ENCODE results near the gene DCTN3. TPM values are rescaled to one million over a fixed set of nuclear protein-coding genes. Genes with fewer than 3 reads are reported as not detected.

Gene DCTN3
- total and polyA plus RNA-seq, 9 of the 15 experiments (the other 6 are each of a cell fraction or from before 2014, with no cell fraction given), result 11.0 to 51.0 (median 41.9) TPM

DNA sequence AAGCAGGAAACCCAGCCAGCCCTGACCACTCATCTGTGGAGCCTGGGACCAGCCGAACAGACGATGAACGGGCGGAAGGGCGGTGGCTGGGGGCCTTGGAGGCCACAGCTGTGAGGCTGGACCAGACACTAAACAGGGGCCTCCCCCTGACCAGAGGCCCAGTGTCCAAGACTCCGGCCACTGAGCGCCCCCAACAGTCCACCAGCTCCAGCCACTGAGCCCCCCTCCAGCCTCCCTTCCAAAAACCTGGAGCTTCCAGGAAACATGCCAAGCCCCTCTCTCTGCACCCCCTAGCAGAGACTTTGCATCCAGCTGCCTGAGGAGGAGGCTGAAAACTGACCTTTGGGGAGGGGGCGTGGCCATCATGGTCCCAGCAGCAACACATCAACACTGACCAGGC lies 54.0 kb downstream of the DCTN3 start:
- no peak for FAIRE-seq
- H3K27me3 ChIP-seq (ENCODE audit: control insufficient read depth in 2 of 2, insufficient read depth in 2 of 2, low read length in 2 of 2), result peaks cover 6 to 68% of the 10 kb centered on the region in 2 experiments; a peak in 4 of 5 replicates
- WGBS (ENCODE audit: insufficient coverage, low coverage, missing lambda C conversion rate), result 5% methylated on average over 5 of the region's 8 CpGs

DNA sequence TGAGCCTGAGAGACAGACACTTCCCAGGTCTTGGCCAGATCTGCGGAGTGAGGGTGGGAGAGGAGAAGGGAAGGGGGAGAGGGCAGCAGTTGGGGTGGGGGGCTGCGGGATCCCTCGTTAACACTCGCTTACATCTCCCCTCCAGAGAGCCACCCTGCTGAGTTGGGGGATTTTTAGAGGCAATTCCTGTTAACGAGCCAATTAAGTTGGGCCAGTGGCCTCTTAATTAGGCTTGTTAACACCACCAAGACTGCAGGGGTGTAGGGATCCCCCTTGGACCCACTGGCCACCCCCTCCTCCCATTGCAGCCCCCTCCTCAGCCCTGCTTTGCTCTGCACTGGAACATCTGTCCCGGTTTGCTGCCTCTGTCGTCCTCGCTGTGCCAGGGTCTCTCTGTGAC lies 54.4 kb downstream of the DCTN3 start:
- Histone ChIP-seq H3K79me2 (ENCODE audit: control insufficient read depth, insufficient read depth, low read length) (no peaks in the 10 kb centered on the region), H3K4me1 (replicated peaks in 1 of 2; ENCODE audit: control insufficient read depth in 2 of 2, insufficient read depth in 2 of 2, low read length in 2 of 2) (peaks cover 0 to 1% of the 10 kb centered on the region in 2 experiments; a peak in 2 of 5 replicates), H3K27me3 (ENCODE audit: control insufficient read depth in 2 of 2, insufficient read depth in 2 of 2, low read length in 2 of 2) (peaks cover 6 to 63% of the 10 kb centered on the region in 2 experiments; a peak in 4 of 5 replicates), H2AFZ (ENCODE audit: low read depth, low read length) (no peak overlapping the region), H3K4me3 (no peak overlapping the region), H4K20me1 (replicated peaks; ENCODE audit: control insufficient read depth, insufficient read depth, low read length) (no peaks in the 10 kb centered on the region; the same call in 1 of the 2 replicates), H3K36me3 (ENCODE audit: control insufficient read depth, insufficient read depth, low read length) (no peaks in the 10 kb centered on the region), H3K9me3 (replicated peaks; ENCODE audit: control insufficient read depth, insufficient read depth, low read depth, low read length) (no peaks in the 10 kb centered on the region), H3K4me2 (ENCODE audit: insufficient read depth, low read length) (no peak overlapping the region), H3K9ac (ENCODE audit: insufficient read depth in 1 of 2, low read depth in 2 of 2, low read length in 2 of 2) (no peak overlapping the region), H3K9me1 (ENCODE audit: control insufficient read depth, insufficient read depth, low read length) (no peaks in the 10 kb centered on the region), H3K27ac (ENCODE audit: extremely low read depth, low read depth, low read length) (no peak overlapping the region)
- ATAC-seq (no peak), DNase-seq (ENCODE audit: extremely low read depth in 1 of 4, low spot score in 3 of 4) (no peak), FAIRE-seq (no peak)
- CTCF ChIA-PET (ENCODE audit: low intra/inter-chr PET ratio), result interaction anchor here (0.6 kb wide), 1 partner anchor 31 kb away, joined by 4 read pairs; no protein-coding TSS in a partner anchor
- no TSS peak for BruUV-seq (replicated peaks)
- in situ Hi-C loops (cut with MboI), result no loop called here
- no CpG with 5 or more reads among the region's 8 CpGs for WGBS (ENCODE audit: insufficient coverage, low coverage, missing lambda C conversion rate)
- POLR2A ChIA-PET, result no interaction called here
- intact Hi-C loops (cut with micrococcal nuclease), result no loop called here
- TF ChIP-seq EHMT2 (IDR thresholded peaks at IDR 0.05) (no peak), CTBP1 (IDR thresholded peaks at IDR 0.05; ENCODE audit: borderline replicate concordance) (no peak), ZFP30 (CRISPR knock-in tag; IDR thresholded peaks at IDR 0.05; ENCODE audit: borderline replicate concordance) (no peak), NELFE (IDR thresholded peaks at IDR 0.05; ENCODE audit: insufficient read depth, insufficient read length) (no peak), HCFC1 (IDR thresholded peaks at IDR 0.05; ENCODE audit: low read depth, low read length) (no peak), ZSCAN32 (CRISPR knock-in tag; IDR thresholded peaks at IDR 0.05) (no peak), CHD1 (IDR thresholded peaks at IDR 0.05; ENCODE audit: low read length) (no peak), ADNP (tag; IDR thresholded peaks at IDR 0.05) (no peak), HDAC3 (IDR thresholded peaks at IDR 0.05; ENCODE audit: borderline replicate concordance, partially characterized antibody) (no peak)
- TF ChIP-seq, protein P1, sequence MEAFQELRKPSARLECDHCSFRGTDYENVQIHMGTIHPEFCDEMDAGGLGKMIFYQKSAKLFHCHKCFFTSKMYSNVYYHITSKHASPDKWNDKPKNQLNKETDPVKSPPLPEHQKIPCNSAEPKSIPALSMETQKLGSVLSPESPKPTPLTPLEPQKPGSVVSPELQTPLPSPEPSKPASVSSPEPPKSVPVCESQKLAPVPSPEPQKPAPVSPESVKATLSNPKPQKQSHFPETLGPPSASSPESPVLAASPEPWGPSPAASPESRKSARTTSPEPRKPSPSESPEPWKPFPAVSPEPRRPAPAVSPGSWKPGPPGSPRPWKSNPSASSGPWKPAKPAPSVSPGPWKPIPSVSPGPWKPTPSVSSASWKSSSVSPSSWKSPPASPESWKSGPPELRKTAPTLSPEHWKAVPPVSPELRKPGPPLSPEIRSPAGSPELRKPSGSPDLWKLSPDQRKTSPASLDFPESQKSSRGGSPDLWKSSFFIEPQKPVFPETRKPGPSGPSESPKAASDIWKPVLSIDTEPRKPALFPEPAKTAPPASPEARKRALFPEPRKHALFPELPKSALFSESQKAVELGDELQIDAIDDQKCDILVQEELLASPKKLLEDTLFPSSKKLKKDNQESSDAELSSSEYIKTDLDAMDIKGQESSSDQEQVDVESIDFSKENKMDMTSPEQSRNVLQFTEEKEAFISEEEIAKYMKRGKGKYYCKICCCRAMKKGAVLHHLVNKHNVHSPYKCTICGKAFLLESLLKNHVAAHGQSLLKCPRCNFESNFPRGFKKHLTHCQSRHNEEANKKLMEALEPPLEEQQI (IDR thresholded peaks at IDR 0.05), result no peak

More for the DNA sequence above, 54.0 kb downstream of the DCTN3 start:
- no TSS peak for BruUV-seq (replicated peaks)
- H2AFZ ChIP-seq (ENCODE audit: low read depth, low read length), result no peak overlapping the region
- DNase-seq (ENCODE audit: extremely low read depth in 1 of 4, low spot score in 3 of 4), result no peak
- no peaks in the 10 kb centered on the region for H3K79me2 ChIP-seq (ENCODE audit: control insufficient read depth, insufficient read depth, low read length)
- no peak overlapping the region for H3K27ac ChIP-seq (ENCODE audit: extremely low read depth, low read depth, low read length)
- no peaks in the 10 kb centered on the region for H3K36me3 ChIP-seq (ENCODE audit: control insufficient read depth, insufficient read depth, low read length)
- CTCF ChIA-PET (ENCODE audit: low intra/inter-chr PET ratio), result no interaction called here
- TF ChIP-seq ZNF311 (CRISPR knock-in tag; IDR thresholded peaks at IDR 0.05) (no peak), CREM (IDR thresholded peaks at IDR 0.05; ENCODE audit: low read depth) (no peak), ASH1L (IDR thresholded peaks at IDR 0.05; ENCODE audit: borderline replicate concordance, low read depth, partially characterized antibody) (no peak), HMGN3 (IDR thresholded peaks at IDR 0.05; ENCODE audit: borderline replicate concordance, extremely low read depth, insufficient read length, low read depth, low read length) (no peak), SRSF1 (IDR thresholded peaks at IDR 0.05; ENCODE audit: low read depth, low read length) (no peak), DPF2 (IDR thresholded peaks at IDR 0.05) (no peak), KDM4B (IDR thresholded peaks at IDR 0.05; ENCODE audit: borderline replicate concordance in 2 of 2, low read depth in 1 of 2) (no peak), ZKSCAN3 (CRISPR knock-in tag; IDR thresholded peaks at IDR 0.05) (no peak), RNF2 (IDR thresholded peaks at IDR 0.05) (no peak), NR1H2 (CRISPR knock-in tag; IDR thresholded peaks at IDR 0.05) (no peak)
- H3K9me1 ChIP-seq (ENCODE audit: control insufficient read depth, insufficient read depth, low read length), result no peaks in the 10 kb centered on the region
- in situ Hi-C loops (cut with MboI), result no loop called here
- no peak overlapping the region for H3K9ac ChIP-seq (ENCODE audit: insufficient read depth in 1 of 2, low read depth in 2 of 2, low read length in 2 of 2)
- no peak overlapping the region for H3K4me3 ChIP-seq
- intact Hi-C loops (cut with micrococcal nuclease), result no loop called here
- no peak for ATAC-seq
- H4K20me1 ChIP-seq (replicated peaks; ENCODE audit: control insufficient read depth, insufficient read depth, low read length), result no peaks in the 10 kb centered on the region; the same call in 1 of the 2 replicates
- H3K9me3 ChIP-seq (replicated peaks; ENCODE audit: control insufficient read depth, insufficient read depth, low read depth, low read length), result no peaks in the 10 kb centered on the region
- no peak overlapping the region for H3K4me2 ChIP-seq (ENCODE audit: insufficient read depth, low read length)
- POLR2A ChIA-PET, result no interaction called here
- no peaks in the 10 kb centered on the region; a peak in 1 of 5 replicates for H3K4me1 ChIP-seq (replicated peaks in 1 of 2; ENCODE audit: control insufficient read depth in 2 of 2, insufficient read depth in 2 of 2, low read length in 2 of 2)

Measured in K562 (cell line).